SU-DHL-6 (cell line): ENCODE results near the gene ISG20L2.

Source experiments
- CTCF ChIP-seq: fragments of 200-600 bp; sonication (generic); IDR thresholded peaks from one replicate; pipeline ENCODE4 v1.5.1; 2017; ENCODE audit warnings: antibody characterized with exemption, mild to moderate bottlenecking, low read length, moderate library complexity; ENCODE audit not compliant: insufficient read depth, poor library complexity, severe bottlenecking
- EZH2phosphoT487 ChIP-seq: fragments of 200-600 bp; sonication (generic), shearing (Covaris generic); conservative IDR thresholded peaks from 2 replicates; pipeline ENCODE4 v1.6.1; 2018; ENCODE audit warnings: mild to moderate bottlenecking, antibody characterized with exemption, low read length, moderate library complexity, mixed read lengths

- TF ChIP-seq EZH2phosphoT487 (no peak), CTCF (no peak)
Measured at GRCh38 chr1:156767879-156768604, 39.5 kb upstream of the ISG20L2 start.
